Glomerular visceral epithelial cell (primary cell): ENCODE measurements around the gene OR2T8.

Experiments
- DNase-seq: peaks from one replicate; pipeline ENCODE4 v3.0.0-alpha.2; 2016; ENCODE audit errors: extremely low spot score

Gene OR2T8

DNA sequence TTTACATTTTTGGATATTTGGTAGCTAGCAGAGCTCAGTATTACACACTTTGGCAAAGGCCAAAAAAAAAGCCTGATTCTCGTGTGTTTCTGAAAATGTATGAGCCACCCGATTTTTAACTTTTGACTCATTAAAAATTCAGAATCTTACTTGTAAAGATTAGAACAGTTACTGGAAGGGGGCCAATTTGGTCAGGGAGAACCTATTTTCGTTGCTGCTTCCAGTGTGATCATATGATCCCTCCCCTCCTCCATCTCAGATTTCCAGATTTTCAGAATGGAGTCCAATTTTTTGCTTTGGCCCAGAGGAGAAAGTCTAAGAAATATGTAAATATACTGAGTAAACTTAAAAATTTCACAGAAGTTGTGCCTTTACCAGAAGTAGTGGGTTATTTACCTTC, 41.7 kb downstream of the OR2T8 start:
- no peak for DNase-seq

DNA sequence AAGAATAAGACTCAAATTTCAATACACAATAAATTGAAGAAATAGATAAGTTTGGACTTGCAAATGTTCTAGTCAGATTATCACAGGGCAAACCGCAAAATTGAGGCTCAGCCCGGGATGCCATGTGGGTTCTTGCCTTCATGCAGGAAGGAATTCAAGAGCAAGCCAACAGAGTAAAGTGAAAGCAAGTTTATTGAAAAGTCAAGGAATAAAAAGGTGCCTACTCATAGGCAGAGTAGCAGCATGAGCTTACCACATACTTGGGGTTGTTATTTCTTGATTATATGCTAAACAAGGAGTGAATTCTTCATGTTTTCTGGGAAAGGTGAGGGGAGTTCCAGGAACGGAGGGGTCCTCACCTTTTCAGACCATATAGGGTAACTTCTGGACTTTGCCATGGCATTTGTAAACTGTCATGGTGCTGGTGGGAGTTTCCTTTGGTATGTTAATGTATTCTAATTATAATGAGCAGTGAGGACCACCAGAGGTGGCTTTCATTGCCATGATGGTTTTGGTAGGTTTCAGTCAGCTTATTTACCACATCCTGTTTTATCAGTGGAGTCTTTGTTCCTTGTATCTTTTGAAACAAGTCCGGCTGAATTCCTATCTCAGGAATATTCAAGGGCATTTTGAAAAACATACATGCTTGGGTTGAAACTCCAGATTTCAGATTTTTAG, 43.0 kb downstream of the OR2T8 start:
- no peak for DNase-seq

DNA sequence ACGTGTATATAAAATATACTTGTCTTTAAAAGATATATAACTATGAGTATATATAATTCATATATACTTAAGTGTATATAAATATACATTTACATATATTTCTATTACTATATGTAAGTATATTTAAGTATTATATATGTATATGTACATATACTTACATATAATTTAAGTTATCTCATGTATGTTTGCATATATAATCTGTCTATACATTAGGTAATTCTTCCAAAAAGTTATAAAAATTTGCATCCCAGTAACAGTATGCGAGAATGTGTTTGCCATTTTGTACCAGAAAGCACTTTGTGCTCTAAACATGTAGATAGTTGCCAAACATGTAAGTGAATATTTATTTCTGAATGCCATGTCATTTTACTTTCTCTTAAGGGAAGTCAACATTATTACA, 44.9 kb downstream of the OR2T8 start, which contains the start of gene OR2AK2:
Gene OR2AK2 (plus strand): TSS at position 301 of the 400 bp plus-strand sequence. CDS start 144 bp downstream, outside the sequence.
- no peak for DNase-seq

DNA sequence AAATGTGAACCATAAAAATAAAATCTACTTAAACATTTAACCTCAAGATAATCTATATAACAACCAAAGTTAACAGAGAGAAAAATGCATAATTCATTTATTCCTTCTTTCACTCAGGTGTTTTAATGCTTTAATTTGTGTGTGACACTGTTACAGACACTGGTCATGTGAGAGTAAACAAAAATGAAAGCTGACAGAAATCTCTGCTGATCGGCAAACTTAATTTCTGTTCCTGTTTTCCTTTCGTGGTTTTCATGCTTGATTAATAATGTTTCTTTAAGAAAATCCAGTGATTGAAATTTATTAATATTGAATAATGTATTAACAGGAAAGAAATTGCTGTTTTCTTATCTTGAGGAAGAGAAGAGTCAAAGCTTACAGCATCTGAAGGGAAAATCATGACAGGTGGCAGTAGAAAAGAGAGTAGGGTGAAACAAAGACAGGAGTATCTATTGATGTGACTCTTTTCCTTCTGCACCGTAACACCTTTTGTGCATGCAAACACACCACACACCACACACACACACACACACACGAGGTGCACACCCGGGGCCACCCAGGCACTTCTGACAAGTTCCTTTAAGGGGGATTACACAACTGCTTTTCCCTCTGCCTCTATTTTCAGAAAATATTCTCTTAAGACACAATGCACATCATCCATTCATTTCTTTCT, 46.6 kb downstream of the OR2T8 start:
- DNase-seq = no peak
